ENCODE data around the gene STRBP.
"Not testable (repeated sequence)": the region's sequence is repeated elsewhere in the genome, so short reads cannot be mapped to it uniquely, and the experiment has no call there.

Gene STRBP

DNA sequence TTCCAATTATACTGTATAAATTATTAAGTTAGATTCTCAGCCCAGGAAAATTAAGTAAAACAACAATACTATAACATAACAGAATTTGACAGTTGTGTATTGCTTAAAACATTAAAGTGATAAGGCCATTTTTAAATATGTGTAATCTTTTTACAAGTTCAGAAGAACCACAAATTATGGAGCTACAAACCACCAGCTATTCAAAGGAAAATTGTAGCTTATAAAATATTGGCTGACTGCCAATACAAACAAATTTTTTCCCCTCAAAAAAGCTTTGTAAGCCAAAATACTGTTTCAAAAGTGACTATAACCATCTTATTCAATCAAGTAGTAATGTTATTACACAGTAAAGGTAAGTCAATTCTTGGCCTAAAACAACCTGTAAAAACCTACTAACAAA is 21.9 kb downstream of the STRBP start:
- no peak for DNase-seq

DNA sequence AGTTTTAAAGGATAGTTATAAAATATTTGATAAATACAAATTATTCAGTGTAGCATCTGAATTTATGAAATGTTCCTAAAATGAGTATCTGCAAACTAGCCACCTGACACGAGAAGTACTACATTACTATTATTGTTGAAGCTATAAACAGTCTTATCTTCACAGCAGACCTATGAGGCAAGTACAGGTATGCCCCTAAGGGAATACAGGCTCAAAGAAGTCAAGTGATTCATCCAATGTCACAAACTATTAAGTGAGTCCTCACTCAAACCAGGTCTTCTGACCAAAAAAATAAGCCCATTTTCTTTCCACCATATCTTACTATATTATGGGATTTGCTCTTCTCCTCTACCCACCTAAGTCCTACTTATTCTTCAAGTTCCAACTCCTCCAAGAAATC is 28.7 kb downstream of the STRBP start:
- DNase-seq, result no peak

- no peak for DNase-seq
Measured at GRCh38 chr9:123238365-123238764, 30.0 kb downstream of the STRBP start.

- DNase-seq, result no peak
Measured at GRCh38 chr9:123237220-123237619, 31.2 kb downstream of the STRBP start.

DNA sequence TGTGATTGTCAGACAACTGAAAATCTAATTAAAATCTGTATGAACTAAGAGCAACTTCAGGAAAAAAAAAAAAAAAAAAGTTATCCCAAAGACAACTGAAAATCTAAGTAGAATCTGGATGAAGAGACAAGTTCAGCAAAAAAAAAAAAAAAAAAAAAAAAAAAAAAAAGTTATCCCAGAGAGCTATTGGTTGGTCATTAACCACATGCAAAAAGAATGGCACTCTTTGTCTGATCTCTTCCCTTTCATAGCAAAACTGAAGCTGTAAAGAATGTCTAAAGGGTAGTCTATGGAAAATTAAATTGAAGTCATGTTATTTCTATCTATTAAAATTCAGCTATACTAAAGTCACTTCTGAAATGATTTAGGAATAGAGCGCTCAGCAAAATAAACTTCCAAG is 32.9 kb downstream of the STRBP start:
- no peak for DNase-seq

- no peak for DNase-seq
Measured at GRCh38 chr9:123234853-123235252, 33.5 kb downstream of the STRBP start.

DNA sequence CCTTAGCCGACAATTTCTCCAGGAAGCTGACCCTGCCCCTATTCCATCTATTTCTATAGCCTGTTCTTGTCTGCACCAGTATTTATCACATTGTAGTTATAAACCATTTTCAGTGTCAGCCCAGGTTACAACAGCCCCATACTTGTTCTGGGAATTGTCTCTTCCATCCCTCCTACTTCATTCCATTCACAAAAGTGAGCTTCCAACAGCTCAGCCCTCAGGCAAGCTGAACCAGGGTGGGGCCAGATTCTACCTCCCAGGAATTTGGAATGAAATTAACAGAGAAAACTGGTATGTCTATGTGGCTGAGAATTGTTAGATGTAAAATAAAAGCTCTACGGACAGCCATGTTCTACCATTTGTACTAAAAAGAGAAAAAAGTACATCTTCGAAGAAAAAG is 36.1 kb downstream of the STRBP start:
- no peak for DNase-seq

- no peak for DNase-seq
Measured at GRCh38 chr9:123231421-123231820, 37.0 kb downstream of the STRBP start.

- DNase-seq, result no peak
Measured at GRCh38 chr9:123228967-123229366, 39.4 kb downstream of the STRBP start.

GRCh38 chr9:123225995-123226394 is 42.4 kb downstream of the STRBP start:
- DNase-seq, result no peak

DNA sequence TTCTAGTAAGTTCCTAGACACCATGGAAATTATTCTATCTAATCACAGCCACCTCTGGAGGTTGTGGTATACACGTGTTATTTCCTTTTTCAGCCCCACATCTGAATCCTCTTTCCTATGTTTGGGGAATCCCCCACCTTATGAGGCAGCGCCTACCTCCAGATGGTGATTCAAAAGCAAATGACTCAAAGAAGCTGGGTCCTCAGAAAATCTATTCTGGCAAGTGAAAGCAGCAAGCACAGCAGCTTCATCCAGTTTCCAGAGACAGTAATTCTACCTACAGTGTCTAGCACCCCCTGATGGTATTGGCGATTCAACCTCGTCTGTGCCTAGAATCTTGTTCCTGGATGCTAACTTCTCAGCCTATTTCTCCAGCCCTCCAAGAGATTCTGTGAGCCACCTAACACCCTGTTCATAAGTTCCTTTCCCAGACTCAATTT is 43.0 kb downstream of the STRBP start:
- DNase-seq, result peak; percentile 54 to 61

DNA sequence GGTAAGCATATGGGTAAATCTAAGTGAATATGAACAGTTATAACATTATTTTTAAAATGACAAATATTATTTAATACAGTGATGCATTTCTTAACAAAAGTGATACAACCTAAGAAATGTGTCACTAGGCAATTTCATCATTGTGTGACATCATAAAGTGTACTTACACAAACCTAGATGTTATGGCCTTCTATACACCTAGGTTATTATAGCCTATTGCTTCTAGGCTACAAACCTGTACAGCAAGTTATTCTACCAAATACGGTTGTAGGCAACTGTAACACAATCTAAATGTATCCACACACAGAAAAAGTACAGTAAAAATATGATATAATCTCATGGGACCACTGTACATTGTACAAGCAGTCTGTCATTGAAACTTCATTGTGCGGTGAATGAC is 48.3 kb downstream of the STRBP start:
- no peak for DNase-seq

DNA sequence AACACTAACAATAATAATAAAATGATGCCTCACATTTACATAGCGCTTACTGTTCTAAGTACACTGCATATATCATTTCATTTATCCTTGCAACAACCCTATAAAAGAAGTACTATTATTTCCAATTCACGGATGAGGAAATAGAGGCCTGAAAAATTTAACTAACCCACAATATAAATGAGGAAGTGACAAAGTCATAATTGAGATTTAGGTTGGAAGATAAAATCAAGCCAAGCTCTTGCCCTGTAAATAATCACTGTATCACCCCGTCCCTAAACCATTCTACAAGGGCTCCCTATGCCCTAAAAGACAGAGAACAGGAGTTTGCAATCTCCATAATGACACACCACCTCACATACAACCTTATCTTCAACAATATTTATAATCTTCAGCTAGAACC is 49.6 kb downstream of the STRBP start:
- DNase-seq, result no peak

GRCh38 chr9:123217128-123217654 is 51.2 kb downstream of the STRBP start:
- no peak for DNase-seq

DNA sequence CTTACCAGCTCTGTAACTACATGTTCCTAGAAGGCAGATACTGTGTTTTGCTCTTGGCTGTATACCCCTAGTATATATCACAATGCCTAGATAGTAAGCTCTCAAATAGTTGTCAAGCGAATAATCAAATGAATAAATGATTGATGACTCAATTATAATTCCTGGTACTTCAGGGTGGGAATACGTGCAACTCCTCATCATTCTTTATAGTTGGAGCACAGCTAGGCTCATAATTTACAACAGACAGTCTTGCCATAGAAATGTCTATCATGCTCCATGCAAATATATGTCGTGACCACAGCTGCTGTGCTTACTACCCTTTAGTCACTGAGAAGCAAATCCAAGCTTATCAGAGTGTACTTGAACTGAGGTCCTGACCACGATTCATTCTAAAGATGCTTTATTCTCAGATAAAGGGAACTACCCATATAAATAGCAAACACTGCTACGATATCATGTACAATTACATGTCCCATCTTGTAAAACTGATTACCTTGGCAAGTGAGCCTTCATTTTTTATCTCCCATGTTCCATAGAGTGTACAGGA is 52.1 kb downstream of the STRBP start:
- DNase-seq, result no peak

GRCh38 chr9:123211081-123211480 is 57.3 kb downstream of the STRBP start:
- no peak for DNase-seq

GRCh38 chr9:123208626-123209174 is 59.7 kb downstream of the STRBP start:
- DNase-seq, result no peak

GRCh38 chr9:123206065-123206464 is 62.3 kb downstream of the STRBP start:
- no peak for DNase-seq

- DNase-seq, result no peak
Measured at GRCh38 chr9:123201083-123201482, 67.3 kb downstream of the STRBP start.

DNA sequence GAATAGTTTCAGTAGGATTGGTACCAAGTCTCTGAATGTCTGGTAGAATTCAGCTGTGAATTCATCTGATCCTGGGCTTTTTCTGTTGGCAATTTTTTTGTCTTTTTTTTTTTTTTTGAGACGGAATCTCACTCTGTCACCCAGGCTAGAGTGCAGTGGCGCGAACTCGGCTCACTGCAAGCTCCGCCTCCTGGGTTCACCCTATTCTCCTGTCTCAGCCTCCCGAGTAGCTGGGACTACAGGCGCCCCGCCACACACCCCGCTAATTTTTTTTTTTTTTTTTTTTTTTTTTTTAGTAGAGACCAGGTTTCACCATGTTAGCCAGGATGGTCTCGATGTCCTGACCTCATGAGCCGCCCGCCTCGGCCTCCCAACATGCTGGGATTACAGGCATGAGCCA is 67.9 kb downstream of the STRBP start:
- DNase-seq, result not testable (repeated sequence)

DNA sequence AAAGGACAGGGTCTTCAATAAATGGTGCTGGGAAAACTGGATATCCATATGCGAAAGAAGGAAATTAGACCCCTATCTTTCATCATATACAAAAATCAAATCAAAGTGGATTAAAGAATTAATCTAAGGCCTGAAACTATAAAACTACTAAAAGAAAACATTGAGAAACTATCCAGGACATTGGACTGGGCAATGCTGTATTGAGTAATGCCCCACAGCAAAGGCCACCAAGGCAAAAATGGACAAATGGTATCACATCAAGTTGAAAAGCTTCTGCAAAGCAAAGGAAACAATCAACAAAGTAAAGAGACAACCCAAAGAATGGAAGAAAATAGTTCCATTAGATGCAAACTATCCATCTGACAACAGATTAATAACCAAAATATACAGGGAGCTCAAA is 72.3 kb downstream of the STRBP start:
- no peak for DNase-seq

DNA sequence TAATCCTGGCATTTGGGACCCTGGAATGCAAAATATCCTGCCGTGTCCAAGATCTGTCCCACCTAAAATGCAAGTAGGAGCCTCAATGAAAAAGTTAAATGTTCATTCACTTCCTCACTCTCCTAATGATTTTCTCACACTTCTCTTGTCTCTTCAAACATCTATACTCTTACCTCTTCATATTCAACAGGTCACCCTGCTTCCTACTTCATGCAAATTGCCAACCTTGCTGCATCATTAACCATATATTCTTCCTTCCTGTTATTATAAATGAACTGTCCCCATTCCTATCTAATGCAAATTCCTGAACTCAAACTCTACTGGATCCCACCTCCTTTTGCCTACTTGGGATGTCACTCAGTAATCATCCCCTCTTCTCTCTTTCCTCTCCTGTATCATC is 74.4 kb downstream of the STRBP start:
- DNase-seq, result no peak

DNA sequence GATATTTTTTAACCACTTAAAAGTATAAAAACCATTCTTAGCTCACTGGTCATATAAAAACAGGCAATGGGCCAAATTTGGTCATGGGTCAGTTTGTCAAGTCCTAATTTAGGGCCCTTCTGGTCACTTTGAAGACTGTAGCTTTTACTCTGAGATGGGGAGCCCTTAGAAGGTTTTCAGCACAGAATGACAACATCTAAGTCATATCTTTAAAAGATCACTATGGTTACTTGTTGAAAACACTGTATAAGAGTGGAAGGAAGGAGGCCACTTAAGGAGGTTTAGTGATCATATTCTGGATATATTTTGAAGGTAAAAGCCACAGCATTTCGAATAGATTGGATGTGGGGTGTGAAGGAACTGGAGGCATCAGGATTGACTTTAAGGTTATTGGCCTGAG is 76.7 kb downstream of the STRBP start:
- no peak for DNase-seq

- no peak for DNase-seq
Measured at GRCh38 chr9:123191260-123191659, 77.1 kb downstream of the STRBP start.

DNA sequence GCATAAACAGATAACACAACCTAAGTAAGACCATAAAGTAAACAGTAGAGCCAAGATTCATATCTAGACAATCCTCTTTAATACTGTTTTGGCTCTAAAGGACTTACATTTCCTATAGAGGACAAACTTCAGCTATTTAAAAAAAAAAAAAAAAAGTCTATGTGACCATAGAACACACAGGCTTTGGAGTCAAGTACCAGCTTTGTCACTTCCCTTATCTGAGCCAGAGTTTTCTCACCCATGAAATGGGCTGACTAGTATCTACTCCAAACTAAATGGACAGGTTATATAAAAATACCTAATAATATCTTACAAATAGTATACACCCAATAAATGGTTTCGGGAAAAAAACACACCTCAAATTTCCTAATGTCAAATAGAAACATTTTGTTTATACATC is 81.3 kb downstream of the STRBP start:
- no peak for DNase-seq
